ENCODE results near the gene TTLL11. TPM values are rescaled to one million over a fixed set of nuclear protein-coding genes. Genes with fewer than 3 reads are reported as not detected.
A peak's percentile ranks its signal among the peaks of the same experiment; 100 is the strongest.

TTLL11 gene
- total RNA-seq, 4 donors from 2014 or later, result 20.5 to 41.3 (median 27.6) TPM

- intact Hi-C loops (cut with DNase I), result loop anchor here (10.0 kb wide), 1 partner anchor 125 kb away; no protein-coding TSS in a partner anchor
- H3K27me3 ChIP-seq, result no peaks in the 10 kb centered on the region
- H3K27ac ChIP-seq (replicated peaks in 1 of 4), result peak overlapping the region; percentile 5 to 66 (median 52)
- H3K4me1 ChIP-seq, result peaks cover 20 to 29% (median 23%) of the 10 kb centered on the region in 4 donors
- WGBS, result 70% methylated on average over 13 of the region's 13 CpGs
- no peak overlapping the region for H3K4me3 ChIP-seq
- H3K9me3 ChIP-seq, result peaks cover 0 to 7% (median 0%) of the 10 kb centered on the region in 4 donors
- no peak for DNase-seq (ENCODE audit: extremely low spot score)
- peaks cover 50 to 84% (median 77%) of the 10 kb centered on the region in 4 donors for H3K36me3 ChIP-seq
- no peak for TF ChIP-seq CTCF (IDR thresholded peaks at IDR 0.05)
- TF ChIP-seq POLR2AphosphoS5 (IDR thresholded peaks at IDR 0.05), result peak; percentile 40 to 75
- no peak for TF ChIP-seq EP300 (IDR thresholded peaks at IDR 0.05)
These were observed 313.6 kb downstream of the TTLL11 start for GRCh38 chr9:121779381-121780117.

- no peak for DNase-seq (ENCODE audit: extremely low spot score)
- TF ChIP-seq POLR2A (IDR thresholded peaks at IDR 0.05; ENCODE audit: low read depth) (no peak), CTCF (IDR thresholded peaks at IDR 0.05) (no peak), POLR2AphosphoS5 (IDR thresholded peaks at IDR 0.05) (no peak), EP300 (IDR thresholded peaks at IDR 0.05) (no peak)
These were observed 314.6 kb downstream of the TTLL11 start for GRCh38 chr9:121778252-121779225.

GRCh38 chr9:121776739-121777637, 316.1 kb downstream of the TTLL11 start:
- TF ChIP-seq EP300 (IDR thresholded peaks at IDR 0.05) (no peak), CTCF (IDR thresholded peaks at IDR 0.05) (no peak), POLR2A (IDR thresholded peaks at IDR 0.05; ENCODE audit: low read depth) (no peak)
- no peak for DNase-seq (ENCODE audit: extremely low spot score)
- H3K36me3 ChIP-seq, result peaks cover 62 to 84% (median 77%) of the 10 kb centered on the region in 4 donors
- no peaks in the 10 kb centered on the region for H3K27me3 ChIP-seq
- intact Hi-C loops (cut with DNase I), result loop anchor here (10.0 kb wide), 1 partner anchor 128 kb away; no protein-coding TSS in a partner anchor
- H3K4me3 ChIP-seq, result no peak overlapping the region
- peaks cover 0 to 7% (median 0%) of the 10 kb centered on the region in 4 donors for H3K9me3 ChIP-seq
- H3K27ac ChIP-seq (replicated peaks in 1 of 4), result peak overlapping the region in 1 of 4 donors; percentile 26
- H3K4me1 ChIP-seq, result peaks cover 22 to 27% (median 23%) of the 10 kb centered on the region in 4 donors
- 94% methylated on average over 6 of the region's 8 CpGs for WGBS

More at GRCh38 chr9:121778252-121779225, 314.6 kb downstream of the TTLL11 start:
- H3K9me3 ChIP-seq, result peaks cover 0 to 7% (median 0%) of the 10 kb centered on the region in 4 donors
- peaks cover 59 to 84% (median 77%) of the 10 kb centered on the region in 4 donors for H3K36me3 ChIP-seq
- peaks cover 17 to 28% (median 23%) of the 10 kb centered on the region in 4 donors for H3K4me1 ChIP-seq
- WGBS, result 78% methylated on average over 4 of the region's 4 CpGs
- no peaks in the 10 kb centered on the region for H3K27me3 ChIP-seq
- no peak overlapping the region for H3K4me3 ChIP-seq
- intact Hi-C loops (cut with DNase I), result loop anchor here (10.0 kb wide), 1 partner anchor 126 kb away; no protein-coding TSS in a partner anchor
- H3K27ac ChIP-seq (replicated peaks in 1 of 4), result peak overlapping the region; percentile 22 to 66 (median 52)

Data from esophagus muscularis mucosa (tissue), 4 donors.